Testis (tissue), 2 donors: ENCODE measurements around the gene RRM1.

ENCODE experiments used
- POLR2A ChIP-seq: fragments of 450-650 bp; IDR thresholded peaks from one replicate; pipeline ENCODE4 v1.6.1; 2017; ENCODE audit warnings: antibody characterized with exemption, mild to moderate bottlenecking, moderate library complexity
- TF ChIP-seq, protein P1 (sequence below), 3 experiments: fragments of 450-650 bp in 2 of 3; fragments of 200-600 bp in 1 of 3; sonication (generic) in 1 of 3; IDR thresholded peaks; one replicate each; pipeline ENCODE4 v1.5.1; 2016 to 2019; ENCODE audit warnings: antibody characterized with exemption in 3 of 3, mild to moderate bottlenecking in 2 of 3, moderate library complexity in 1 of 3

DNA sequence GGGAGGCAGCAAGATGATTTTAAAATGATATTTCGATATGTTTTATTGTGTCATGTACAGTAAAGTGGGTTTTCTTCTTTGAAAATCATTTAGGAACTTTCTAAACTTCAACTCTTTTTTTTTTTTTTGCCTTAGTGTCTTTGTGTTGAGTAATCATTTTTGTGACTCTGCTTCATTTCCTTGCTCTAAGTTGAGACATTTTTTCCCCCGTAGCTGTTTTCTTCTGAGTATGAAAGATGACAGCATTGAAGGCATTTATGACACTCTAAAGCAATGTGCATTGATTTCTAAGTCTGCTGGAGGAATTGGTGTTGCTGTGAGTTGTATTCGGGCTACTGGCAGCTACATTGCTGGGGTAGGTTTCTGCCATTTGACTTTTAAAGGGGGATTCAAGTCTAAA is 23.5 kb downstream of the RRM1 start:
- TF ChIP-seq POLR2A: no peak
- TF ChIP-seq, protein P1, sequence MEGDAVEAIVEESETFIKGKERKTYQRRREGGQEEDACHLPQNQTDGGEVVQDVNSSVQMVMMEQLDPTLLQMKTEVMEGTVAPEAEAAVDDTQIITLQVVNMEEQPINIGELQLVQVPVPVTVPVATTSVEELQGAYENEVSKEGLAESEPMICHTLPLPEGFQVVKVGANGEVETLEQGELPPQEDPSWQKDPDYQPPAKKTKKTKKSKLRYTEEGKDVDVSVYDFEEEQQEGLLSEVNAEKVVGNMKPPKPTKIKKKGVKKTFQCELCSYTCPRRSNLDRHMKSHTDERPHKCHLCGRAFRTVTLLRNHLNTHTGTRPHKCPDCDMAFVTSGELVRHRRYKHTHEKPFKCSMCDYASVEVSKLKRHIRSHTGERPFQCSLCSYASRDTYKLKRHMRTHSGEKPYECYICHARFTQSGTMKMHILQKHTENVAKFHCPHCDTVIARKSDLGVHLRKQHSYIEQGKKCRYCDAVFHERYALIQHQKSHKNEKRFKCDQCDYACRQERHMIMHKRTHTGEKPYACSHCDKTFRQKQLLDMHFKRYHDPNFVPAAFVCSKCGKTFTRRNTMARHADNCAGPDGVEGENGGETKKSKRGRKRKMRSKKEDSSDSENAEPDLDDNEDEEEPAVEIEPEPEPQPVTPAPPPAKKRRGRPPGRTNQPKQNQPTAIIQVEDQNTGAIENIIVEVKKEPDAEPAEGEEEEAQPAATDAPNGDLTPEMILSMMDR (IDR thresholded peaks at IDR 0.05): no peak
